GM18870 (cell line): ENCODE measurements around the gene CRTC3.
A peak's percentile ranks its signal among the peaks of the same experiment; 100 is the strongest.
"Not testable (repeated sequence)": the region's sequence is repeated elsewhere in the genome, so short reads cannot be mapped to it uniquely, and the experiment has no call there.

Experiments
- ATAC-seq: cut with Tn5 transposase; IDR thresholded peaks from one replicate; pipeline ENCODE4 v1.9.1; 2021; ENCODE audit warnings: moderate library complexity; ENCODE audit not compliant: unreplicated experiment

CRTC3 gene

GRCh38 chr15:90520365-90520764 is 9.4 kb upstream of the CRTC3 start:
- ATAC-seq, result no peak

GRCh38 chr15:90523373-90523772 is 6.3 kb upstream of the CRTC3 start:
- no peak for ATAC-seq

GRCh38 chr15:90524018-90524803 is 5.5 kb upstream of the CRTC3 start:
- ATAC-seq, result not testable (repeated sequence)

GRCh38 chr15:90529011-90529370 is 732 bp upstream of the CRTC3 start:
- no peak for ATAC-seq

GRCh38 chr15:90530250-90531051 is 728 bp downstream of the CRTC3 start:
- ATAC-seq, result peak; percentile 22

- ATAC-seq, result no peak
Measured at GRCh38 chr15:90531147-90531546, 1.4 kb downstream of the CRTC3 start.

GRCh38 chr15:90535254-90535653 is 5.5 kb downstream of the CRTC3 start:
- no peak for ATAC-seq

- ATAC-seq, result no peak
Measured at GRCh38 chr15:90539789-90540188, 10.1 kb downstream of the CRTC3 start.

- ATAC-seq, result no peak
Measured at GRCh38 chr15:90540768-90541167, 11.0 kb downstream of the CRTC3 start.

- ATAC-seq, result no peak
Measured at GRCh38 chr15:90545095-90545494, 15.4 kb downstream of the CRTC3 start.

GRCh38 chr15:90547540-90547939 is 17.8 kb downstream of the CRTC3 start:
- no peak for ATAC-seq

- ATAC-seq, result no peak
Measured at GRCh38 chr15:90550919-90551318, 21.2 kb downstream of the CRTC3 start.

- no peak for ATAC-seq
Measured at GRCh38 chr15:90552162-90552928, 22.6 kb downstream of the CRTC3 start.

GRCh38 chr15:90552929-90553211 is 23.1 kb downstream of the CRTC3 start:
- no peak for ATAC-seq

GRCh38 chr15:90553248-90553745 is 23.6 kb downstream of the CRTC3 start:
- no peak for ATAC-seq

- ATAC-seq, result no peak
Measured at GRCh38 chr15:90557186-90558084, 27.7 kb downstream of the CRTC3 start.

GRCh38 chr15:90558171-90558573 is 28.4 kb downstream of the CRTC3 start:
- ATAC-seq, result no peak

GRCh38 chr15:90559119-90559518 is 29.4 kb downstream of the CRTC3 start:
- no peak for ATAC-seq

GRCh38 chr15:90560229-90560776 is 30.6 kb downstream of the CRTC3 start:
- no peak for ATAC-seq
